T-cell (primary cell): ENCODE measurements around the gene MBOAT1. TPM values are rescaled to one million over a fixed set of nuclear protein-coding genes. Genes with fewer than 3 reads are reported as not detected.

ENCODE experiments used
- ATAC-seq, 4 experiments: fragments of 200-7000 bp in 3 of 4; fragments of 150-1000 bp in 1 of 4; cut with Tn5 transposase; replicated peaks in 1 of 4; 1 replicate in 3 of 4; 2 replicates in 1 of 4; pipeline ENCODE4 v1.10.0; 2021; ENCODE audit warnings: moderate library complexity in 3 of 4, mild to moderate bottlenecking in 2 of 4, moderate number of reproducible peaks in 1 of 4
- CTCF ChIA-PET, 2 donors: fragments of 300-600 bp; sonication (Branson Sonifier 250); formaldehyde crosslinking; loops; one replicate each; lab custom pipeline; 2022; ENCODE audit warnings: antibody characterized with exemption in 2 of 2; lab: Charles Lee
- POLR2A ChIA-PET, 2 donors: fragments of 300-600 bp; sonication (Branson Sonifier 250); formaldehyde crosslinking; loops; one replicate each; lab custom pipeline; 2022; ENCODE audit warnings: antibody characterized with exemption in 2 of 2; lab: Charles Lee
- DNase-seq, 35 experiments: peaks; one replicate each; pipeline versions ENCODE4 v3.0.0 to v3.0.0-alpha.2; 2013 to 2023
- H3K27ac ChIP-seq: one replicate; pipeline ENCODE4 v1.5.1; 2013; ENCODE audit warnings: low read length
- H3K27me3 ChIP-seq, 2 experiments: replicated peaks in 1 of 2; 1 replicate in 1 of 2; 2 replicates in 1 of 2; pipeline versions ENCODE4 v1.6.1 to v1.7.0; 2013; ENCODE audit warnings: low read length in 1 of 2, mixed read lengths in 1 of 2; ENCODE audit not compliant: control insufficient read depth in 2 of 2, insufficient read depth in 2 of 2; ENCODE audit errors: extremely low read depth in 1 of 2
- H3K36me3 ChIP-seq, 2 donors: 1 replicate in 1 of 2; 2 replicates in 1 of 2; pipeline versions ENCODE4 v1.6.1 to v1.7.0; 2013; ENCODE audit warnings: low read length in 1 of 2; ENCODE audit not compliant: control insufficient read depth in 2 of 2, insufficient read depth in 1 of 2; ENCODE audit errors: extremely low read depth in 1 of 2
- H3K4me1 ChIP-seq, 2 experiments: 1 replicate in 1 of 2; 2 replicates in 1 of 2; pipeline versions ENCODE4 v1.6.1 to v1.7.0; 2013; ENCODE audit warnings: low read length in 2 of 2, mixed read lengths in 1 of 2; ENCODE audit not compliant: insufficient read depth in 2 of 2, control insufficient read depth in 1 of 2; ENCODE audit errors: extremely low read depth in 1 of 2
- H3K4me3 ChIP-seq, 2 donors: 1 replicate in 1 of 2; 2 replicates in 1 of 2; pipeline versions ENCODE4 v1.5.1 to v1.7.0; 2013; ENCODE audit warnings: mild to moderate bottlenecking in 2 of 2, low read length in 1 of 2, moderate library complexity in 1 of 2; ENCODE audit not compliant: control insufficient read depth in 1 of 2; ENCODE audit errors: extremely low read depth in 1 of 2
- H3K9me3 ChIP-seq: 2 replicates; pipeline ENCODE4 v1.7.0; 2013
- H3K27ac Mint-ChIP-seq, 2 donors: one replicate each; pipeline ENCODE4 v1.8.0; 2020 to 2021; ENCODE audit warnings: mild to moderate bottlenecking in 2 of 2, mixed read lengths in 2 of 2
- H3K27me3 Mint-ChIP-seq, 2 donors: one replicate each; pipeline ENCODE4 v1.8.0; 2021 to 2022; ENCODE audit warnings: mixed read lengths in 2 of 2
- H3K36me3 Mint-ChIP-seq: one replicate; pipeline ENCODE4 v1.8.0; 2021; ENCODE audit warnings: mixed read lengths
- H3K4me1 Mint-ChIP-seq, 3 donors: one replicate each; pipeline ENCODE4 v1.8.0; 2020 to 2022; ENCODE audit warnings: mixed read lengths in 3 of 3, mild to moderate bottlenecking in 1 of 3
- H3K4me3 Mint-ChIP-seq, 3 donors: one replicate each; pipeline ENCODE4 v1.8.0; 2020 to 2022; ENCODE audit warnings: mild to moderate bottlenecking in 3 of 3, mixed read lengths in 3 of 3, moderate library complexity in 3 of 3
- H3K9me3 Mint-ChIP-seq, 3 donors: one replicate each; pipeline ENCODE4 v1.8.0; 2020 to 2022; ENCODE audit warnings: mixed read lengths in 3 of 3
- WGBS: methylation state at CpG from one replicate; pipeline ENCODE4 v1.1.5; 2013; ENCODE audit warnings: missing lambda C conversion rate; ENCODE audit not compliant: insufficient coverage; 5-methylcytosine and 5-hydroxymethylcytosine counted together
- total RNA-seq, 35 experiments: library from RNA in 6 of 35; stranded (reverse) in 6 of 35; fragments of 120-200 nt in 1 of 35; gene quantifications; one replicate each; pipeline versions ENCODE4 v1.2.1 to v1.2.4 and lab custom pipeline; 2013 to 2026

MBOAT1 gene
- total RNA-seq, 5 donors from 2014 or later (not counting 1 experiment from before 2014, with no cell fraction given): 8.3 to 21.5 (median 12.0) TPM

GRCh38 chr6:20128018-20128417, 84.3 kb downstream of the MBOAT1 start:
- ChIA-PET CTCF (interaction anchor here (0.6 to 1.9 kb wide), 2 partner anchors 21 to 1529 kb away, joined by 4 to 5 read pairs; no protein-coding TSS in a partner anchor), POLR2A (no interaction called here)
- DNase-seq: no peak
- H3K27me3 Mint-ChIP-seq: no peaks in the 10 kb centered on the region
- no peak overlapping the region for H3K4me3 ChIP-seq
- H3K9me3 ChIP-seq: no peaks in the 10 kb centered on the region
- H3K27ac ChIP-seq: no peak overlapping the region
- WGBS: 94% methylated on average over 3 of the region's 3 CpGs
- no peaks in the 10 kb centered on the region for H3K27me3 ChIP-seq
- H3K4me1 ChIP-seq: no peaks in the 10 kb centered on the region
- peaks cover 0 to 6% (median 5%) of the 10 kb centered on the region in 3 donors for H3K4me1 Mint-ChIP-seq
- no peaks in the 10 kb centered on the region for H3K9me3 Mint-ChIP-seq
- H3K27ac Mint-ChIP-seq: no peak overlapping the region
- H3K36me3 ChIP-seq: peaks cover 0 to 25% of the 10 kb centered on the region in 2 donors
- no peak for ATAC-seq
- peaks cover 40% of the 10 kb centered on the region for H3K36me3 Mint-ChIP-seq
- no peak overlapping the region for H3K4me3 Mint-ChIP-seq

- Mint-ChIP-seq H3K36me3 (peaks cover 35% of the 10 kb centered on the region), H3K27ac (peak overlapping the region in 1 of 2 donors; percentile 36), H3K4me1 (peaks cover 0 to 6% (median 5%) of the 10 kb centered on the region in 3 donors), H3K9me3 (no peaks in the 10 kb centered on the region), H3K27me3 (no peaks in the 10 kb centered on the region), H3K4me3 (no peak overlapping the region)
- Histone ChIP-seq H3K27ac (no peak overlapping the region), H3K27me3 (no peaks in the 10 kb centered on the region), H3K36me3 (peaks cover 0 to 22% of the 10 kb centered on the region in 2 donors), H3K4me3 (no peak overlapping the region), H3K4me1 (no peaks in the 10 kb centered on the region), H3K9me3 (no peaks in the 10 kb centered on the region)
- 54% methylated on average over 9 of the region's 18 CpGs for WGBS
- ChIA-PET POLR2A (no interaction called here), CTCF (interaction anchor here (0.5 to 2.2 kb wide), 11 partner anchors 9 to 99 kb away, joined by 3 to 8 read pairs (median 4); no protein-coding TSS in a partner anchor)
- ATAC-seq (peak in 3 of 4 experiments; percentile 60 to 63 (median 62)), DNase-seq (peak in 34 of 35 experiments; percentile 2 to 72 (median 38))
These were observed 85.2 kb downstream of the MBOAT1 start for GRCh38 chr6:20126789-20127653.

- POLR2A ChIA-PET: no interaction called here
These were observed 86.0 kb downstream of the MBOAT1 start for GRCh38 chr6:20126102-20126752.

GRCh38 chr6:20124545-20124944, 87.7 kb downstream of the MBOAT1 start:
- Mint-ChIP-seq H3K4me1 (peaks cover 0 to 6% (median 5%) of the 10 kb centered on the region in 3 donors), H3K27ac (no peak overlapping the region), H3K27me3 (no peaks in the 10 kb centered on the region), H3K9me3 (no peaks in the 10 kb centered on the region), H3K36me3 (peaks cover 33% of the 10 kb centered on the region), H3K4me3 (no peak overlapping the region)
- ATAC-seq (no peak), DNase-seq (no peak)
- ChIA-PET POLR2A (no interaction called here), CTCF (interaction anchor here (0.6 to 0.9 kb wide), 4 partner anchors 10 to 141 kb away, joined by 3 read pairs; no protein-coding TSS in a partner anchor)
- Histone ChIP-seq H3K27me3 (no peaks in the 10 kb centered on the region), H3K4me1 (no peaks in the 10 kb centered on the region), H3K36me3 (peaks cover 0 to 31% of the 10 kb centered on the region in 2 donors), H3K9me3 (no peaks in the 10 kb centered on the region), H3K4me3 (no peak overlapping the region), H3K27ac (no peak overlapping the region)
- 50% methylated on average over 2 of the region's 3 CpGs for whole genome bisulfite sequencing

More at GRCh38 chr6:20126102-20126752, 86.0 kb downstream of the MBOAT1 start:
- Mint-ChIP-seq H3K27me3 (no peaks in the 10 kb centered on the region), H3K4me1 (peaks cover 0 to 6% (median 5%) of the 10 kb centered on the region in 3 donors), H3K36me3 (peaks cover 34% of the 10 kb centered on the region), H3K27ac (no peak overlapping the region), H3K4me3 (no peak overlapping the region), H3K9me3 (no peaks in the 10 kb centered on the region)
- CTCF ChIA-PET: interaction anchor here (0.5 to 2.2 kb wide), 11 partner anchors 9 to 98 kb away, joined by 3 to 8 read pairs (median 4); no protein-coding TSS in a partner anchor
- no peaks in the 10 kb centered on the region for H3K27me3 ChIP-seq
- no peaks in the 10 kb centered on the region for H3K4me1 ChIP-seq
- no peak overlapping the region for H3K27ac ChIP-seq
- 100% methylated on average over 2 of the region's 3 CpGs for WGBS
- no peaks in the 10 kb centered on the region for H3K9me3 ChIP-seq
- H3K36me3 ChIP-seq: peaks cover 0 to 20% of the 10 kb centered on the region in 2 donors
- H3K4me3 ChIP-seq: no peak overlapping the region
- DNase-seq (no peak), ATAC-seq (no peak)

GRCh38 chr6:20119485-20119884, 92.8 kb downstream of the MBOAT1 start:
- ChIA-PET CTCF (no interaction called here), POLR2A (no interaction called here)
- WGBS: 95% methylated on average over 2 of the region's 6 CpGs
- no peaks in the 10 kb centered on the region for H3K9me3 ChIP-seq
- DNase-seq: no peak
- Mint-ChIP-seq H3K27me3 (no peaks in the 10 kb centered on the region), H3K27ac (no peak overlapping the region), H3K9me3 (no peaks in the 10 kb centered on the region), H3K36me3 (peaks cover 45% of the 10 kb centered on the region), H3K4me3 (no peak overlapping the region), H3K4me1 (no peaks in the 10 kb centered on the region)
- peaks cover 0 to 48% of the 10 kb centered on the region in 2 donors for H3K36me3 ChIP-seq
- H3K4me1 ChIP-seq: no peaks in the 10 kb centered on the region
- no peak overlapping the region for H3K4me3 ChIP-seq
- ATAC-seq: no peak
- H3K27me3 ChIP-seq: no peaks in the 10 kb centered on the region
- no peak overlapping the region for H3K27ac ChIP-seq

GRCh38 chr6:20118892-20119291, 93.4 kb downstream of the MBOAT1 start:
- Mint-ChIP-seq H3K4me1 (no peaks in the 10 kb centered on the region), H3K36me3 (peaks cover 45% of the 10 kb centered on the region), H3K4me3 (no peak overlapping the region), H3K27me3 (no peaks in the 10 kb centered on the region), H3K27ac (no peak overlapping the region), H3K9me3 (no peaks in the 10 kb centered on the region)
- POLR2A ChIA-PET: no interaction called here
- 94% methylated on average over 4 of the region's 4 CpGs for WGBS
- DNase-seq (no peak), ATAC-seq (no peak)
- Histone ChIP-seq H3K36me3 (peaks cover 0 to 49% of the 10 kb centered on the region in 2 donors), H3K9me3 (no peaks in the 10 kb centered on the region), H3K27ac (no peak overlapping the region), H3K27me3 (no peaks in the 10 kb centered on the region), H3K4me3 (no peak overlapping the region), H3K4me1 (no peaks in the 10 kb centered on the region)
- CTCF ChIA-PET: no interaction called here
